K562 (cell line): ENCODE results near the gene HMGXB3. TPM values are rescaled to one million over a fixed set of nuclear protein-coding genes. Genes with fewer than 3 reads are reported as not detected.

Source experiments
- CC2D1A ChIP-seq: fragments of 450-650 bp; IDR thresholded peaks from 2 replicates; pipeline ENCODE4 v1.6.1; 2017; ENCODE audit warnings: mild to moderate bottlenecking
- CTBP1 ChIP-seq: fragments of 450-650 bp; IDR thresholded peaks from 2 replicates; pipeline ENCODE4 v1.6.1; 2016; ENCODE audit warnings: borderline replicate concordance
- EP300 ChIP-seq: IDR thresholded peaks from 2 replicates; pipeline ENCODE4 v1.6.1; 2012; ENCODE audit warnings: low read length, improper control_type of control experiment
- NR4A1 ChIP-seq, 2 experiments: fragments of 250-450 bp in 1 of 2; fragments of 450-650 bp in 1 of 2; sonication (Bioruptor Pico) in 1 of 2; IDR thresholded peaks; 2 replicates each; pipeline versions ENCODE4 v1.4.0 to v1.6.1; 2016 to 2020; ENCODE audit warnings: mild to moderate bottlenecking in 2 of 2, missing compliant biosample characterization in 1 of 2, missing genetic modification characterization in 1 of 2, moderate library complexity in 1 of 2
- RBM14 ChIP-seq: fragments of 200-400 bp; formaldehyde crosslinking; IDR thresholded peaks from 2 replicates; pipeline ENCODE4 v1.6.1; 2018; ENCODE audit warnings: low read depth, mild to moderate bottlenecking, low read length, moderate library complexity, borderline replicate concordance; ENCODE audit not compliant: insufficient read depth
- SFPQ ChIP-seq: fragments of 200-400 bp; formaldehyde crosslinking; IDR thresholded peaks from 2 replicates; pipeline ENCODE4 v1.6.1; 2017; ENCODE audit warnings: mild to moderate bottlenecking, low read depth, low read length, moderate library complexity
- SMARCA4 ChIP-seq: fragments of 450-650 bp; IDR thresholded peaks from 2 replicates; pipeline ENCODE4 v1.6.1; 2016
- ZNF592 ChIP-seq: fragments of 450-650 bp; IDR thresholded peaks from 2 replicates; pipeline ENCODE4 v1.6.1; 2017; ENCODE audit warnings: antibody characterized with exemption, mild to moderate bottlenecking
- ZNF764 ChIP-seq: fragments of 250-450 bp; sonication (Bioruptor Pico); IDR thresholded peaks from 2 replicates; pipeline ENCODE4 v1.4.0; 2020; ENCODE audit warnings: low read depth, mild to moderate bottlenecking, moderate library complexity
- ZZZ3 ChIP-seq: fragments of 450-650 bp; IDR thresholded peaks from 2 replicates; pipeline ENCODE4 v1.6.1; 2016; ENCODE audit warnings: antibody characterized with exemption, mild to moderate bottlenecking, moderate library complexity
- polyA plus RNA-seq, 8 experiments: library from polyadenylated mRNA; depleted of rRNA in 4 of 8; stranded (reverse) in 5 of 8; unstranded in 3 of 8; fragments of >200 nt; fragmentation: Nextera tagmentation in 2 of 8; fragmentation: Illumina TruSeq in 1 of 8; extraction: Ambion mirVana in 2 of 8; extraction: Trizol in 1 of 8; gene quantifications; 2 replicates each; pipeline versions ENCODE4 v1.2.1 to v1.2.3, GENCODE V29; 2011 to 2014; ENCODE audit warnings: inconsistent platforms in 1 of 8, missing spikeins in 1 of 8
- total RNA-seq, 7 experiments: library from RNA; depleted of rRNA in 6 of 7; stranded (reverse); fragments of >200 nt in 6 of 7; fragmentation: Illumina TruSeq in 2 of 7; extraction: Trizol in 2 of 7; gene quantifications; 2 replicates each; pipeline versions ENCODE4 v1.2.1 to v1.2.3, GENCODE V29; 2011 to 2021; ENCODE audit warnings: low replicate concordance in 1 of 7
- TF ChIP-seq, protein P1 (sequence below), 2 experiments: fragments of 450-650 bp; IDR thresholded peaks; 2 replicates each; pipeline ENCODE4 v1.6.1; 2016; ENCODE audit warnings: mild to moderate bottlenecking in 2 of 2, borderline replicate concordance in 1 of 2, low read depth in 1 of 2, moderate library complexity in 1 of 2

HMGXB3 gene
- total and polyA plus RNA-seq, 9 of the 15 experiments (the other 6 are each of a cell fraction or from before 2014, with no cell fraction given): 1.8 to 44.1 (median 32.2) TPM

- no peak for TF ChIP-seq ZZZ3
- no peak for TF ChIP-seq SFPQ
- TF ChIP-seq NR4A1 (CRISPR knock-in tag; IDR thresholded peaks at IDR 0.05): no peak
- TF ChIP-seq NR4A1 (tag; IDR thresholded peaks at IDR 0.05): peak; percentile 24; the same call in 1 of the 2 replicates
- TF ChIP-seq SMARCA4: peak; percentile 78; the same call in 1 of the 2 replicates
- TF ChIP-seq, protein P1, sequence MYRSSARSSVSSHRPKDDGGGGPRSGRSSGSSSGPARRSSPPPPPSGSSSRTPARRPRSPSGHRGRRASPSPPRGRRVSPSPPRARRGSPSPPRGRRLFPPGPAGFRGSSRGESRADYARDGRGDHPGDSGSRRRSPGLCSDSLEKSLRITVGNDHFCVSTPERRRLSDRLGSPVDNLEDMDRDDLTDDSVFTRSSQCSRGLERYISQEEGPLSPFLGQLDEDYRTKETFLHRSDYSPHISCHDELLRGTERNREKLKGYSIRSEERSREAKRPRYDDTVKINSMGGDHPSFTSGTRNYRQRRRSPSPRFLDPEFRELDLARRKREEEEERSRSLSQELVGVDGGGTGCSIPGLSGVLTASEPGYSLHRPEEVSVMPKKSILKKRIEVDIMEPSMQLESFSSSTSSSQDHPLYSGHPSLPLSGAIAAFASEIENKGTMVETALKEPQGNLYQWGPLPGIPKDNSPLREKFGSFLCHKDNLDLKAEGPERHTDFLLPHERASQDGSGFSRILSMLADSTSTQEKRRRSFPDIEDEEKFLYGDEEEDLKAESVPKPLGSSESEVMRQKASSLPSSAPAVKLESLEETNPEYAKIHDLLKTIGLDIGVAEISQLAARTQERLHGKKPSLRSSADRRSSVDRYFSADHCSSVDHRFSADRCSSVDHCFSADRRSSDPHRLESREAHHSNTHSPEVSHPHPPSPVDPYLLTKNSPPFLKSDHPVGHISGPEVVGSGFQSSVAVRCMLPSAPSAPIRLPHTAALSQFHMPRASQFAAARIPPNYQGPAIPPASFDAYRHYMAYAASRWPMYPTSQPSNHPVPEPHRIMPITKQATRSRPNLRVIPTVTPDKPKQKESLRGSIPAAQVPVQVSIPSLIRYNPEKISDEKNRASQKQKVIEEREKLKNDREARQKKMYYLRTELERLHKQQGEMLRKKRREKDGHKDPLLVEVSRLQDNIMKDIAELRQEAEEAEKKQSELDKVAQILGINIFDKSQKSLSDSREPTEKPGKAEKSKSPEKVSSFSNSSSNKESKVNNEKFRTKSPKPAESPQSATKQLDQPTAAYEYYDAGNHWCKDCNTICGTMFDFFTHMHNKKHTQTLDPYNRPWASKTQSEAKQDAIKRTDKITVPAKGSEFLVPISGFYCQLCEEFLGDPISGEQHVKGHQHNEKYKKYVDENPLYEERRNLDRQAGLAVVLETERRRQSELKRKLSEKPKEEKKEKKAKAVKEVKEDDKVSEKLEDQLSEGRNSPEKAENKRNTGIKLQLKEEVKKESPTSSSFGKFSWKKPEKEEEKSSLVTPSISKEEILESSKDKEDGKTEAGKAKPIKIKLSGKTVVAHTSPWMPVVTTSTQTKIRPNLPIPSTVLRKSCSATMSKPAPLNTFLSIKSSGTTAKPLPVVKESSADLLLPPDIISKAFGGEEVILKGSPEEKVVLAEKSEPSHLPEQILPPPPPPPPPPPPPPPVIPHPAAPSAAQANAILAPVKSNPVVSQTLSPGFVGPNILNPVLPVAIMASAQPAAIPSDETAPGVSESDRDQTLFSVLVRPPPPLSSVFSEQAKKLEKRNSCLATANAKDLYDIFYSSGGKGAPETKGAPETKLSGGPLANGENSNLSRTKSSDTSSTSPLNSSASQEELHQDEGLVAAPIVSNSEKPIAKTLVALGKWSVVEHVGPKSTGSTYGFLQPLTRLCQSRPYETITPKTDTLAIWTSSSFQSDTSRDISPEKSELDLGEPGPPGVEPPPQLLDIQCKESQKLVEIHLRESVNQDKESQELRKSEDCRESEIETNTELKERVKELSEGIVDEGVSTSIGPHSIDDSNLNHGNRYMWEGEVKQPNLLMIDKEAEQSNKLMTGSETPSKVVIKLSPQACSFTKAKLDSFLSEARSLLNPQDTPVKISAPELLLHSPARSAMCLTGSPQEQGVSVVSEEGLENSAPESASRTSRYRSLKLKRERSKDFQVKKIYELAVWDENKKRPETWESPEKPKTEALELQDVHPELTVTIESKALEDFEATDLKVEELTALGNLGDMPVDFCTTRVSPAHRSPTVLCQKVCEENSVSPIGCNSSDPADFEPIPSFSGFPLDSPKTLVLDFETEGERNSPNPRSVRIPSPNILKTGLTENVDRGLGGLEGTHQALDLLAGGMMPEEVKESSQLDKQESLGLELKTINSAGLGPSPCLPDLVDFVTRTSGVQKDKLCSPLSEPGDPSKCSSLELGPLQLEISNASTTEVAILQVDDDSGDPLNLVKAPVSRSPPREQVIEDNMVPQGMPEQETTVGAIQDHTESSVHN (IDR thresholded peaks at IDR 0.05; ENCODE audit: borderline replicate concordance in 1 of 2, low read depth in 1 of 2): no peak
- peak; percentile 82 for TF ChIP-seq CTBP1
- TF ChIP-seq ZNF764 (CRISPR knock-in tag): no peak
- peak; percentile 55 for TF ChIP-seq EP300
- 0 out of 2 replicates have a peak, but pooled peaks have one; percentile 45 for TF ChIP-seq CC2D1A
- no peak for TF ChIP-seq RBM14
- TF ChIP-seq ZNF592: peak; percentile 81
These were observed 40.9 kb upstream of the HMGXB3 start (continued) for GRCh38 chr5:149959406-149960236.
